SK-N-MC (cell line): ENCODE measurements around the gene DECR2.

ENCODE experiments used
- DNase-seq: peaks from one replicate; pipeline ENCODE4 v3.0.0-alpha.2; 2011; ENCODE audit warnings: low read depth, low spot score
- H3K27ac ChIP-seq: fragments of 200-600 bp; sonication (generic); 2 replicates; pipeline ENCODE4 v1.5.1; 2016; ENCODE audit warnings: mixed run types
- H3K36me3 ChIP-seq: fragments of 200-600 bp; sonication (generic); 2 replicates; pipeline ENCODE4 v1.6.1; 2017; ENCODE audit warnings: antibody characterized with exemption, low read length, mixed read lengths; ENCODE audit not compliant: insufficient read depth
- H3K4me3 ChIP-seq: fragments of 200-600 bp; sonication (generic); 2 replicates; pipeline ENCODE4 v1.5.1; 2016
- H3K9ac ChIP-seq: fragments of 200-600 bp; sonication (generic); 2 replicates; pipeline ENCODE4 v1.8.0; 2017; ENCODE audit warnings: mixed run types, mixed read lengths; ENCODE audit not compliant: insufficient read length
- H3K9me3 ChIP-seq: fragments of 200-600 bp; sonication (generic); 2 replicates; pipeline ENCODE4 v1.6.1; 2017; ENCODE audit warnings: low read depth, mild to moderate bottlenecking, antibody characterized with exemption, low read length, moderate library complexity, mixed read lengths
- EZH2 ChIP-seq: fragments of 200-600 bp; sonication (generic); IDR thresholded peaks from one replicate; pipeline ENCODE4 v1.6.1; 2017; ENCODE audit warnings: antibody characterized with exemption
- FOXP2 ChIP-seq: optimal IDR thresholded peaks from 2 replicates; pipeline ENCODE3; 2011; ENCODE audit warnings: mild to moderate bottlenecking, moderate library complexity; ENCODE audit not compliant: insufficient read depth; ENCODE audit errors: extremely low read length, control extremely low read depth
- POLR2AphosphoS5 ChIP-seq: IDR thresholded peaks from 2 replicates; pipeline ENCODE4 v1.6.1; 2012; ENCODE audit warnings: mild to moderate bottlenecking, low read depth, low read length, borderline replicate concordance

Gene DECR2

GRCh38 chr16:370443-370842 lies 31.2 kb upstream of the DECR2 start, which contains the start of gene MRPL28:
TSS of gene MRPL28 (minus strand) at chr16:370538. CDS start at chr16:370218, 320 bp downstream.
- H3K36me3 ChIP-seq = peaks cover 19% of the 10 kb centered on the region; the same call in 1 of the 2 replicates
- DNase-seq = peak; percentile 75
- TF ChIP-seq EZH2 (no peak), FOXP2 (no peak), POLR2AphosphoS5 (peak; percentile 87)
- peak within 1 kb of the TSS; percentile 90 for H3K27ac ChIP-seq
- peak within 1 kb of the TSS; percentile 90 for H3K9ac ChIP-seq
- H3K4me3 ChIP-seq = peak within 1 kb of the TSS; percentile 77
- H3K9me3 ChIP-seq = no peaks in the 10 kb centered on the region

- DNase-seq = no peak
- peak overlapping the region; percentile 77 for H3K4me3 ChIP-seq
- H3K9me3 ChIP-seq = no peaks in the 10 kb centered on the region
- peaks cover 19% of the 10 kb centered on the region; the same call in 1 of the 2 replicates for H3K36me3 ChIP-seq
- H3K9ac ChIP-seq = peak overlapping the region; percentile 90
- peak overlapping the region; percentile 90 for H3K27ac ChIP-seq
- no peak for TF ChIP-seq EZH2
- no peak for TF ChIP-seq FOXP2
- TF ChIP-seq POLR2AphosphoS5 = no peak
These were observed 30.6 kb upstream of the DECR2 start for GRCh38 chr16:370979-371514.

GRCh38 chr16:371515-372301 lies 30.0 kb upstream of the DECR2 start:
- Histone ChIP-seq H3K36me3 (peaks cover 18% of the 10 kb centered on the region; the same call in 1 of the 2 replicates), H3K9ac (no peak overlapping the region), H3K27ac (no peak overlapping the region), H3K4me3 (no peak overlapping the region), H3K9me3 (no peaks in the 10 kb centered on the region)
- no peak for TF ChIP-seq EZH2
- no peak for DNase-seq

GRCh38 chr16:372302-372983 lies 29.2 kb upstream of the DECR2 start:
- H3K9ac ChIP-seq = no peak overlapping the region
- DNase-seq = no peak
- H3K9me3 ChIP-seq = no peaks in the 10 kb centered on the region
- no peak overlapping the region for H3K27ac ChIP-seq
- H3K4me3 ChIP-seq = no peak overlapping the region
- peaks cover 13% of the 10 kb centered on the region; the same call in 1 of the 2 replicates for H3K36me3 ChIP-seq
- no peak for TF ChIP-seq FOXP2

- no peak overlapping the region for H3K27ac ChIP-seq
- H3K9ac ChIP-seq = no peak overlapping the region
- no peak for DNase-seq
- H3K36me3 ChIP-seq = peaks cover 7% of the 10 kb centered on the region; the same call in 1 of the 2 replicates
- no peaks in the 10 kb centered on the region for H3K9me3 ChIP-seq
- no peak overlapping the region for H3K4me3 ChIP-seq
- TF ChIP-seq FOXP2 (no peak), POLR2AphosphoS5 (no peak), EZH2 (no peak)
These were observed 28.6 kb upstream of the DECR2 start for GRCh38 chr16:373020-373598.

- TF ChIP-seq FOXP2 (no peak), POLR2AphosphoS5 (no peak), EZH2 (no peak)
These were observed 27.7 kb upstream of the DECR2 start for GRCh38 chr16:373848-374615.

GRCh38 chr16:374616-374926 lies 27.1 kb upstream of the DECR2 start:
- no peak for DNase-seq
- H3K27ac ChIP-seq = no peak overlapping the region
- no peak overlapping the region for H3K4me3 ChIP-seq
- no peak overlapping the region for H3K9ac ChIP-seq
- H3K36me3 ChIP-seq = no peaks in the 10 kb centered on the region
- no peaks in the 10 kb centered on the region for H3K9me3 ChIP-seq
- TF ChIP-seq POLR2AphosphoS5 = no peak
- no peak for TF ChIP-seq EZH2
- no peak for TF ChIP-seq FOXP2

More at GRCh38 chr16:373848-374615, 27.7 kb upstream of the DECR2 start:
- H3K27ac ChIP-seq = no peak overlapping the region
- DNase-seq = no peak
- peaks cover under 1% of the 10 kb centered on the region; the same call in 1 of the 2 replicates for H3K36me3 ChIP-seq
- H3K4me3 ChIP-seq = no peak overlapping the region
- H3K9ac ChIP-seq = no peak overlapping the region
- no peaks in the 10 kb centered on the region for H3K9me3 ChIP-seq

- TF ChIP-seq FOXP2 (no peak), POLR2AphosphoS5 (no peak), EZH2 (no peak)
- H3K27ac ChIP-seq = no peak overlapping the region
- H3K4me3 ChIP-seq = no peak overlapping the region
- H3K9me3 ChIP-seq = no peaks in the 10 kb centered on the region
- H3K36me3 ChIP-seq = no peaks in the 10 kb centered on the region
- no peak for DNase-seq
- no peak overlapping the region for H3K9ac ChIP-seq
These were observed 26.5 kb upstream of the DECR2 start for GRCh38 chr16:375212-375611.
